AG04450 (cell line): Measurements from ENCODE around the gene KCNK3. TPM values are rescaled to one million over a fixed set of nuclear protein-coding genes. Genes with fewer than 3 reads are reported as not detected.

ENCODE experiments used
- CTCF ChIA-PET: fragments of 300-600, 350-600 bp; formaldehyde crosslinking; extraction: SDS; loops from one replicate; lab custom pipeline; 2022; ENCODE audit warnings: antibody characterized with exemption, inconsistent platforms; lab: Charles Lee
- POLR2A ChIA-PET: fragments of 350-600 bp; formaldehyde crosslinking; extraction: SDS; loops from one replicate; lab custom pipeline; 2021; ENCODE audit warnings: antibody characterized with exemption, inconsistent platforms; lab: Yijun Ruan, JAX
- DNase-seq: peaks from one replicate; pipeline ENCODE4 v3.0.0-alpha.2; 2011; ENCODE audit warnings: low read depth, low spot score
- H3K27ac ChIP-seq: one replicate; pipeline ENCODE4 v1.5.1; 2012; ENCODE audit warnings: low read depth, low read length, control low read depth
- H3K27me3 ChIP-seq: one replicate; pipeline ENCODE4 v1.6.0; 2012; ENCODE audit warnings: low read length; ENCODE audit not compliant: control insufficient read depth, insufficient read depth
- H3K4me3 ChIP-seq: 2 replicates; pipeline ENCODE4 v1.5.1; 2011; ENCODE audit warnings: mild to moderate bottlenecking, low read depth, low read length, control low read depth
- H3K9me3 ChIP-seq: 2 replicates; pipeline ENCODE4 v1.5.1; 2012; ENCODE audit warnings: low read length; ENCODE audit not compliant: control insufficient read depth, insufficient read depth
- polyA plus RNA-seq: library from polyadenylated mRNA; depleted of rRNA; stranded (reverse); fragments of >200 nt; gene quantifications from 2 replicates; pipeline ENCODE4 v1.2.3, GENCODE V29; 2011
- TF ChIP-seq, protein P1 (sequence below): IDR thresholded peaks from 2 replicates; pipeline ENCODE4 v1.5.1; 2011; ENCODE audit warnings: low read depth, low read length, control low read depth, inconsistent platforms

The KCNK3 gene
- polyA plus RNA-seq, 1 experiment: 0.05 TPM

DNA sequence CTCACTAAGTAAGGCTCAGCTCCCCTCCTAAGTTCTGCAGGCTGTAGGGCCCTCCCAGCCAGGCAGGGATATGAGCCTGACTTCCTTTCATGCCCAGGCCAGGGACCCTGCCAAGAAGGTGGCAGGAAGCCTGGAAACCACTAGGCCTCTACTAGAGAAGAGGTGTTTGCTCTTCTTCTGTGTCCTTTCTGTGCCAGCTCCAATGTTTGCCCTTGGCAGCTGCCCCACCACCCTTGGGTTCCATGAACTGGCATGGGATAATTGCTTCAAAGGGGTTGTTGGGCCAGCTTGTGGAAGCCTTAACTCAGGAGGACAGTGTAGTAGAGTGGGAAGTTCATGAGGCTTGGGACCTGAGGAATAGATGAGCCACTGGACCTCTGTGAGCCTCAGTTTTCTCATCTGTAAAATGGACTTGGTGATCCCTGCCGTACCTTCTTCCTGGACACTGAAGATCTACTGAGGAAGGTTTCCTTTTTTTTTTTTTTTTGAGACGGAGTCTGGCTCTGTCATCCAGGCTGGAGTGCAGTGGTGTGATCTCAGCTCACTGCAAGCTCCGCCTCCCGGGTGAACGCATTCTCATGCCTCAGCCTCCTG is 75.5 kb downstream of the KCNK3 start:
- H3K4me3 ChIP-seq: no peak overlapping the region
- H3K9me3 ChIP-seq: no peaks in the 10 kb centered on the region; the same call in 1 of the 2 replicates
- H3K27ac ChIP-seq: no peak overlapping the region
- ChIA-PET POLR2A (interaction anchor here (0.8 kb wide), 1 partner anchor 171 kb away, joined by 8 read pairs; no protein-coding TSS in a partner anchor), CTCF (interaction anchor here (1.9 kb wide), 1 partner anchor 23 kb away, joined by 5 read pairs; no protein-coding TSS in a partner anchor)
- TF ChIP-seq, protein P1, sequence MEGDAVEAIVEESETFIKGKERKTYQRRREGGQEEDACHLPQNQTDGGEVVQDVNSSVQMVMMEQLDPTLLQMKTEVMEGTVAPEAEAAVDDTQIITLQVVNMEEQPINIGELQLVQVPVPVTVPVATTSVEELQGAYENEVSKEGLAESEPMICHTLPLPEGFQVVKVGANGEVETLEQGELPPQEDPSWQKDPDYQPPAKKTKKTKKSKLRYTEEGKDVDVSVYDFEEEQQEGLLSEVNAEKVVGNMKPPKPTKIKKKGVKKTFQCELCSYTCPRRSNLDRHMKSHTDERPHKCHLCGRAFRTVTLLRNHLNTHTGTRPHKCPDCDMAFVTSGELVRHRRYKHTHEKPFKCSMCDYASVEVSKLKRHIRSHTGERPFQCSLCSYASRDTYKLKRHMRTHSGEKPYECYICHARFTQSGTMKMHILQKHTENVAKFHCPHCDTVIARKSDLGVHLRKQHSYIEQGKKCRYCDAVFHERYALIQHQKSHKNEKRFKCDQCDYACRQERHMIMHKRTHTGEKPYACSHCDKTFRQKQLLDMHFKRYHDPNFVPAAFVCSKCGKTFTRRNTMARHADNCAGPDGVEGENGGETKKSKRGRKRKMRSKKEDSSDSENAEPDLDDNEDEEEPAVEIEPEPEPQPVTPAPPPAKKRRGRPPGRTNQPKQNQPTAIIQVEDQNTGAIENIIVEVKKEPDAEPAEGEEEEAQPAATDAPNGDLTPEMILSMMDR: no peak
- no peaks in the 10 kb centered on the region for H3K27me3 ChIP-seq
- DNase-seq: no peak

DNA sequence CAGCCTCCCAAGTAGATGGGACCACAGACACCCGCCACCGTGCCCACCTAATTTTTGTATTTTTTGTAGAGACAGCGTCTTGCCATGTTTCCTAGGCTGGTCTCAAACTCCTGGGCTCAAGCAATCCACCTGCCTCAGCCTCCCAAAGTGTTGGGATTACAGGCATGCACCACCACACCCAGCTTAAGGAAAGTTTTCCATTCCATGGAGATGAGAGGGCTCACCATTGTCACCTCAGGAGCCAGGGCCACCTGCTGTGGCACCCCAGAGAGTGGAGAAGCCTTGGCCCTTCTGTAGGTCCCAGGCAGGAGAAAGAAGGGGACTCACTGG is 76.2 kb downstream of the KCNK3 start:
- Histone ChIP-seq H3K4me3 (no peak overlapping the region), H3K27me3 (no peaks in the 10 kb centered on the region), H3K27ac (no peak overlapping the region), H3K9me3 (no peaks in the 10 kb centered on the region; the same call in 1 of the 2 replicates)
- ChIA-PET POLR2A (interaction anchor here (0.6 kb wide), 1 partner anchor 16 kb away, joined by 4 read pairs; no protein-coding TSS in a partner anchor), CTCF (interaction anchor here (1.3 kb wide), 1 partner anchor 163 kb away, joined by 6 read pairs; no protein-coding TSS in a partner anchor)
- DNase-seq: no peak
- TF ChIP-seq, protein P1: no peak

DNA sequence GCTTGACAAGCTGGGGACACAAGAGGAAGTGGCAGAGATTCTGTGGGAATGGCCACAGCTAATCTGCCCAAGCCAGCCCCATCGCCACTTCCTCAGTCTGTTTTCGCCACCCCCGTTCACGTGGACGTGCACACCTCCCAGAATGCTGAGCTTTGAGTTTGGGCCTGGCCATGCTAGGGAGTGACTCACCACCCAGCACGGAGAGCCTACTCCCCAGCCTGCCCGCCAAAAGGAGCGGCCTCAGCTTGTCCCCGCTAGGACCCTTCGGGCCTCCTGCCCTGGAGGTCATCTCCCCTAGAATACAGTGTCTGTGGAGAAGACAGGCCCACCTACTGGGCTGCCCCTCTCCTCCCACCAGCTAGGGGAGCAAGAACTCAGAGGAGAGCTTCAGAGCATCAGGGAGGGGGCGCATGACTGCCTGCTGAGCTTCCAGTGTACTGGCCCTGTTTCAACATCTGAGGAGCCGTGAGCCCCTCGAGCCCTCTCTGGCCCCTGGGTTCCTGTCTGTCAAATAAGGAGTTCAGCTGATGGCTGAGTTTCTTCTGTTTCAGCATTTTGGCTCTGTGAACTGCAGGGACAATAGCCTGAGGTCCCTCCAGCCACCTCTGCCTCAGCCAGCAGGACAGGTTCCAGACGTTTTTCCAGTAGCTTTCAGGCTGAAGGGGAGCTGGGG is 76.7 kb downstream of the KCNK3 start:
- ChIA-PET CTCF (interaction anchor here (0.6 to 1.3 kb wide), 2 partner anchors 117 to 163 kb away, joined by 3 to 6 read pairs; no protein-coding TSS in a partner anchor), POLR2A (interaction anchor here (0.5 to 0.6 kb wide), 2 partner anchors 14 to 15 kb away, joined by 4 read pairs; no protein-coding TSS in a partner anchor)
- Histone ChIP-seq H3K27me3 (no peaks in the 10 kb centered on the region), H3K9me3 (no peaks in the 10 kb centered on the region; the same call in 1 of the 2 replicates), H3K27ac (no peak overlapping the region), H3K4me3 (no peak overlapping the region)
- TF ChIP-seq, protein P1: no peak
- DNase-seq: no peak

DNA sequence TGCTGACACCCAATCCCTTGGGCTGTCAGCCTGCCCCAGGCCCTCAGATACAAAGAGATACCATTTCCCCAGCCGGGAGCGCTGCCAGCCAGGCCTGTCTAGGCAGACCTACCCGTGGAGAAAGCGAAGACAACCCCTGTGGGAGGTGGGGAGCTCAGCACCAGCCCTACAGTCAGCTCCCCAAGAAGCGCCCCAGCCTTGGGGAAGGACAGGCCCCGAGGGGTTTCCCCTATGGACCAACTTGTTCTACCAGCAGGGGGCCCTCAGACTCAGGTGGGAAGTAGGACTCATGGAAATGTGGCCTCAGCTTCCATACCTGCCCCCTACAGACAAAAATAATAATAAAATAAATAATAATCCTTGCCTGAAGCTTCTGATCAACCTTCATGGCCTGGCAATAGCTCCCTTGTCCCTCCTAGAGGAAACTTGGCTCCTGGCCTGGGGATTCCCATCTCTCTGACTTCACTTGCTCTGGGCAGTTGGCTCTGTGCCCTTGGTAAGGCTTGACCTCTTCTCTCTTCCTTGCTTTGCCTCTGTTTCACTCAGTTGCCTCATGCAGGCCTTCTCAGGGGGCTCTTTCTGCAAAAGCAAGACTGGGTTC is 78.6 kb downstream of the KCNK3 start:
- H3K27ac ChIP-seq: peak overlapping the region; percentile 52
- H3K27me3 ChIP-seq: no peaks in the 10 kb centered on the region
- CTCF ChIA-PET: interaction anchor here (0.5 to 1.1 kb wide), 5 partner anchors 9 to 411 kb away, joined by 3 to 4 read pairs (median 3); partner anchors contain the start of gene CENPA
- POLR2A ChIA-PET: interaction anchor here (0.5 to 0.6 kb wide), 2 partner anchors 9 to 444 kb away, joined by 3 to 8 read pairs; no protein-coding TSS in a partner anchor
- DNase-seq: peak; percentile 61
- TF ChIP-seq, protein P1: peak; percentile 50
- no peaks in the 10 kb centered on the region for H3K9me3 ChIP-seq
- H3K4me3 ChIP-seq: no peak overlapping the region
